Measurements from ENCODE around the gene SEPSECS.

- TF ChIP-seq, protein P1, sequence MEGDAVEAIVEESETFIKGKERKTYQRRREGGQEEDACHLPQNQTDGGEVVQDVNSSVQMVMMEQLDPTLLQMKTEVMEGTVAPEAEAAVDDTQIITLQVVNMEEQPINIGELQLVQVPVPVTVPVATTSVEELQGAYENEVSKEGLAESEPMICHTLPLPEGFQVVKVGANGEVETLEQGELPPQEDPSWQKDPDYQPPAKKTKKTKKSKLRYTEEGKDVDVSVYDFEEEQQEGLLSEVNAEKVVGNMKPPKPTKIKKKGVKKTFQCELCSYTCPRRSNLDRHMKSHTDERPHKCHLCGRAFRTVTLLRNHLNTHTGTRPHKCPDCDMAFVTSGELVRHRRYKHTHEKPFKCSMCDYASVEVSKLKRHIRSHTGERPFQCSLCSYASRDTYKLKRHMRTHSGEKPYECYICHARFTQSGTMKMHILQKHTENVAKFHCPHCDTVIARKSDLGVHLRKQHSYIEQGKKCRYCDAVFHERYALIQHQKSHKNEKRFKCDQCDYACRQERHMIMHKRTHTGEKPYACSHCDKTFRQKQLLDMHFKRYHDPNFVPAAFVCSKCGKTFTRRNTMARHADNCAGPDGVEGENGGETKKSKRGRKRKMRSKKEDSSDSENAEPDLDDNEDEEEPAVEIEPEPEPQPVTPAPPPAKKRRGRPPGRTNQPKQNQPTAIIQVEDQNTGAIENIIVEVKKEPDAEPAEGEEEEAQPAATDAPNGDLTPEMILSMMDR (IDR thresholded peaks at IDR 0.05), result no peak
- TF ChIP-seq POLR2A (IDR thresholded peaks at IDR 0.05), result no peak
Observed at GRCh38 chr4:25209702-25210101, 49.5 kb upstream of the SEPSECS start.
